ENCODE data around the gene GRID2.
"Not testable (repeated sequence)": the region's sequence is repeated elsewhere in the genome, so short reads cannot be mapped to it uniquely, and the experiment has no call there.

The GRID2 gene

GRCh38 chr4:92305878-92306520 lies 2.2 kb downstream of the GRID2 start:
- DNase-seq: no peak

- no peak for DNase-seq
Measured at GRCh38 chr4:92307181-92307580, 3.4 kb downstream of the GRID2 start.

GRCh38 chr4:92307866-92308265 lies 4.1 kb downstream of the GRID2 start:
- DNase-seq: no peak

GRCh38 chr4:92317047-92317446 lies 13.3 kb downstream of the GRID2 start:
- DNase-seq: no peak

- no peak for DNase-seq
Measured at GRCh38 chr4:92328095-92328494, 24.3 kb downstream of the GRID2 start.

GRCh38 chr4:92333016-92333415 lies 29.2 kb downstream of the GRID2 start:
- DNase-seq: no peak

- DNase-seq: no peak
Measured at GRCh38 chr4:92334716-92335350, 31.1 kb downstream of the GRID2 start.

GRCh38 chr4:92339676-92340075 lies 35.9 kb downstream of the GRID2 start:
- no peak for DNase-seq

- DNase-seq: no peak
Measured at GRCh38 chr4:92344216-92344615, 40.5 kb downstream of the GRID2 start.

GRCh38 chr4:92346289-92346688 lies 42.5 kb downstream of the GRID2 start:
- no peak for DNase-seq

GRCh38 chr4:92357966-92358365 lies 54.2 kb downstream of the GRID2 start:
- DNase-seq: no peak

GRCh38 chr4:92359491-92359890 lies 55.7 kb downstream of the GRID2 start:
- no peak for DNase-seq

- DNase-seq: no peak
Measured at GRCh38 chr4:92362028-92362427, 58.3 kb downstream of the GRID2 start.

- no peak for DNase-seq
Measured at GRCh38 chr4:92368653-92369052, 64.9 kb downstream of the GRID2 start.

GRCh38 chr4:92381616-92382015 lies 77.8 kb downstream of the GRID2 start:
- DNase-seq: no peak

GRCh38 chr4:92382128-92382527 lies 78.4 kb downstream of the GRID2 start:
- DNase-seq: no peak

- peak; percentile 78 for DNase-seq
Measured at GRCh38 chr4:92387459-92388069, 83.8 kb downstream of the GRID2 start.

GRCh38 chr4:92399032-92399431 lies 95.3 kb downstream of the GRID2 start:
- DNase-seq: no peak

GRCh38 chr4:92403525-92403924 lies 99.8 kb downstream of the GRID2 start:
- not testable (repeated sequence) for DNase-seq

- no peak for DNase-seq
Measured at GRCh38 chr4:92406488-92406887, 102.7 kb downstream of the GRID2 start.

- no peak for DNase-seq
Measured at GRCh38 chr4:92421920-92422319, 118.2 kb downstream of the GRID2 start.

- no peak for DNase-seq
Measured at GRCh38 chr4:92433272-92433758, 129.5 kb downstream of the GRID2 start.

GRCh38 chr4:92438722-92439121 lies 135.0 kb downstream of the GRID2 start:
- DNase-seq: not testable (repeated sequence)

GRCh38 chr4:92442131-92442530 lies 138.4 kb downstream of the GRID2 start:
- not testable (repeated sequence) for DNase-seq
